ENCODE results near the gene FAM117A.

FAM117A gene

DNA sequence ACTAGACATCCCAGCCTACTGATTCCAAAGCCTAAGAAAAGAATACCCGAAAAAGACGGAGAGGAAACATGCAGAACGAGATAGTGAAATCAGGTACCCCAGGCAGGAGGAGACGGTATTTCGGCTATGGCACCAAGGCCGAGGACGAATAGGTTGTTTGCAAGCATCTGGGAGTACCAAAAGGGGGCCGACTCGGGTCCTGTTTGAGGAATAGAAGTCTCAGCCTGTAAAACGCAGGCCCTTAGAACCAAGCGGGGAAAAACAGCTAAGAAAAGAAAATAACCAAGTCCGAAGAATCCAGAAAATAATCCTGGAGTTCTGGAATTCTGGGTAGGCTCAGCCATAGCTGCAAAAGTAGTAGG, 56.7 kb downstream of the FAM117A start:
- DNase-seq, result no peak

GRCh38 chr17:49705254-49705653, 58.7 kb downstream of the FAM117A start:
- DNase-seq, result no peak

DNA sequence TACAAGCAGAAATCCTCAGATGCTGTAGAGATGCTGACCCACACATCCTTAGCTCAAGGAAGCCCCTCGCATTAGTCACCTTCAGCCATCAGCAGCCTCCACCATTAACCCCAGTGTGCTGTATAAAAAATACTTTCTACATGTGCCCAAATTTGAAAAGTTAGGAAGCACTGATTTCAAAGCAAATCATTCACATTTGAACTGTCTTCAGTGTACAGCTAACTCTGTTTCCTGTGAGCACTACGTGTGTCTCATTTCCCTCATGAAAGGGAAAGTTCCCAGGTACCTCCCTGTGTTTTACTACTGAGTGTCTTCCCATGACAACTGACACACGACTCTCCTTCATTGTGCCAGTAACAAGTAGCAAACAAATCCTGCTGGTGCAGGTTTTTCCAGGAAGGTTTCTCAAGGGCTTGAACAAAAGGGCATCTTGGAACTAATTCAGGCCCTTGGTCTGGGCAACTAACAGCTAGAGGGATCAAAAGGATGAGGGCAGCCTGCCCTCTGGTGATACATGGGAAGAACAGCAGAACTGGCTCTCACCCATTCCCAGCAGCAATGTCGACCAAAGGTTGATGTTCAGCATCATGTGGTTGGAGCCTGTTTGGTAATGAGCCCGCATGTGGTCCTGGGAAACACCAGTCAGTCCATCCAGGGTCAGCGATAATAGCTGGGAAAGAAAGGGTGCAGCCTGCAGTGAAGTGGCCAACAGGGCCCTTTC, 60.2 kb downstream of the FAM117A start:
- DNase-seq, result no peak

- DNase-seq, result no peak
Observed at GRCh38 chr17:49700960-49701359, 63.0 kb downstream of the FAM117A start.

- no peak for DNase-seq
Observed at GRCh38 chr17:49699966-49700575, 63.9 kb downstream of the FAM117A start.

- DNase-seq, result no peak
Observed at GRCh38 chr17:49698005-49698404, 65.9 kb downstream of the FAM117A start.

GRCh38 chr17:49696233-49696761, 67.6 kb downstream of the FAM117A start:
- no peak for DNase-seq

- no peak for DNase-seq
Observed at GRCh38 chr17:49695698-49696232, 68.2 kb downstream of the FAM117A start.

- DNase-seq, result no peak
Observed at GRCh38 chr17:49694847-49695697, 68.9 kb downstream of the FAM117A start.

DNA sequence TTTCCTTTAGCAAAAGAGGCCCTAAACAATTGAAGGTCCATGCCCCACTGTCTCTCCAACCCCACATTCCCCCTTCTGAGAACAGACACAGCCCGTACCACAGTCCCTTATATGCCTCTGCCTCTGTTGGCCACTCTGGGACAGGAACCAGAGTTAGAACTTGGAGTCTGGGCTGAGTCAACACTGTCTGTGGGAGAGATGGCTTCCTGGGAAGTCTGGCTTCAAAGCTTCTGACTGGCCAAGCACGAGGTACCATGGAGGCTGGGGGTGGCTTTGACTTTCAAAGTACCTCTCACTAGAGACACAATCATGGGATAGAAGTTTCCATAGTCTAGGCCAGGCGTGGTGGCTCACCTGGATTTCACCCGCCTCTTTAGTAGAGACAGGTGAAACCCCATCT, 71.2 kb downstream of the FAM117A start:
- DNase-seq, result no peak

DNA sequence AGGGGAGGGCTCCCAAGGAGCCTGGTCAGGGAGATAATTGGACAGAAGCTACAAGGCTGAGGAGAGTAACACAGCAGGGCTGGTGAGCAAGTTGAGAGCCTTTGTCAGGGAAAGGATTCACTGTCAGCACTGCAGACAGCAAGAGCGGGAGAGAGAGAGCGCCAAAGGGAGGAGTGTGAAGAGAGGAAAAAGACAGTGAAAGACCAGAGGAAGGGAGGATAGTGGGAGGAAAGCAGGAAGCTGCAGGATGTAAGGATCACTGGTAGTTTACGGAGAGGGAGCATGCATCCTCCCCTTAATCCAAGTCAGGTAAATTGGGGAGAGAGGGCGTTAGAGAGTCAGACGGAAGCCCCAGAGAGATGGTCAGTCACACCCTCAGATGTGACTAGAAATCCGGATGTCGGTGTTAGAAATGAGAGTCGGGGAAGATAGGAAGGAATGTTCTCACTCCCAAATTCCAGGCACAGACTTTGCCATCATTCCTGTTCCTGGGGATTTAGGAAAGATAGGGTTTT, 72.2 kb downstream of the FAM117A start:
- no peak for DNase-seq

DNA sequence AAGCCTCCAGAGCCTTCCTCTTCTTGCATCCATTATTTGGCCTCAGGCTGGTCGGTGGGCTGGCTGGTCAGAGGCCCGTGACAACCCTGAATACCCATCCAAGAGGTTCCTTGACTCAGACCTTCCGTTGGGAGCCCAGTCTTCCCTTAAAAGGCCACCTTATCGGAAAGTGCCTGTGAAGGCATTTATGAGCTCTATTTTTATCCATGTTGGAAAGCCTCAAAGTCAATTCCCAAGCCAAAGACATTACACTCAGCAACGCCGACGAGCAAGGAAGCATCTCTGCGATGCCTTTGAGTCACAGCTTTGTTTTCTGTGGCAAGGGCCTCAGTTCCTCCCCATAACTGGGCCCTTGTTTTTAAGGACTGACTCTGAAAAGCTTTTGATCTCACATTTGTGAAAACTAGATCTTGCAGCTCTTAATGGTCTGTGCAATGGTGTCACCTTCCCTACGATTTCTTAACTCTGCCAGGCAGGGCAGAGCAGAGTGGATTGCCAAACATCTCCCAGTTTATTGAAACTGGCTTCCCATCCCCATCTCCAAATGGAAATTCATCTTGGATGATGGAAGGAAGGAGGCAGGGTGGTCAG, 72.8 kb downstream of the FAM117A start:
- DNase-seq, result no peak

DNA sequence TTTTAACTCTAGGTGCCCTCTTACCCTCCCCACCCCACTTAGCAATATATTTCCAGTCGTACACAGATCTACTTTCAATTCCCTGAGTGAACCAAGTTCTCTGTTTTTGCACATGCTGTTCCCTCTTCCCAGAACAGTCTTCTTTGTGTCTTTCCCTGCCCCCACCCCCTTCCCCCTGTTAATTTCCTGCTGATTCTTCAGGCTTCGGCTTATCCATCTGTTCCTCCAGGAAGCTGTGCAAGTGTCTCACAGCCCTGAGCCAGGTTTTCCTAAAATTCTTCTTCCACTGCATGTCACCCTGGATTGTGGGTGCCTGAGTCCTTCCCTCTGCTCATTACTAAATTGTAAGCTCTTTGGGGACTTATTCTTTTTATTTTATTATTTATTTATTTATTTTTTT, 73.7 kb downstream of the FAM117A start:
- DNase-seq, result no peak

DNA sequence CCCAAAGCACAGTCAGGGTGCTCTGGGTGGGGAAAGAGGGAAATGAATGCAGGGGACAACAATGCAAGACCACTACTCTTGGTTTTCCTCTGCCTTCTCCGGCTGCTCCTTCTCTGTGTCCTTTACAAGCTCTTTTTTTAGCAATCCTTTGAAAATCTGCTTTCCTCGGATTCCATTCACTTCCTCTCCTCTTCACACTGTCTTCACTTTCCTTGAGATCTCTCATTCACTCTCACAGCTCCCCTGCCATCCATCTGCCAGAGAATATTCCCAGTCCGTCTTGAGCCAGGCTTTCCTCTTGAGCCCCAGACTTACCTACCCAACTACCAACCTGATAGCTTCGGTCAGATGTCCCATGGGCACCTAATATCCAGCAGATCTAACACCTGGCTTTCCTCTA, 75.1 kb downstream of the FAM117A start:
- DNase-seq, result no peak

DNA sequence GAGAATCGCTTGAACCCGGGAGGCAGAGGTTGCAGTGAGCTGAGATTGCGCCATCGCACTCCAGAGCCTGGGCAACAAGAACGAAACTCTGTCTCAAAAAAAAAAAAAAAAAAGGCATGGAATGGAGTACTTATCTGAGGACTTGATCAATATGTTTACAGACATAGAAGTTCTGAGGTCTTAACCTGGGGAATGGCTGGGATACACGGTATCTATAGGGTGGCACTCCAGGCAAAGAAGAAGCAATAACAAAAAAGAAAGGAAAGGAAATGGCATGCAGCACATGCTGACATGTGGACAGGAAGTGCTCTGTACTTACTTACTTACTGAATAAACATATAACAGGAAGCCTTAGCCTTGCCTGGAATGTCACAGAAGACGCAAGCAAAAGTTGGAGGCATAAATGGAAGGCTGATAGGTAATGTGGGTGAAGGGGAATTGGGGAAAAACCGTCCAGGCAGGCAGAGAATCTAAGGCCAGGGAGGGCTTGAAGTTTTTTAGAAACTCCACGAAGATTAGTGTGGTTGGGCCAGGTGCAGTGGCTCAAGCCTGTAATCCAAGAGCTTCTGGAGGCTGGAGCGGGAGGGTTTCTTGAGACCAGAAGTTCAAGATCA, 75.9 kb downstream of the FAM117A start:
- no peak for DNase-seq

- no peak for DNase-seq
Observed at GRCh38 chr17:49681106-49681979, 82.6 kb downstream of the FAM117A start.

DNA sequence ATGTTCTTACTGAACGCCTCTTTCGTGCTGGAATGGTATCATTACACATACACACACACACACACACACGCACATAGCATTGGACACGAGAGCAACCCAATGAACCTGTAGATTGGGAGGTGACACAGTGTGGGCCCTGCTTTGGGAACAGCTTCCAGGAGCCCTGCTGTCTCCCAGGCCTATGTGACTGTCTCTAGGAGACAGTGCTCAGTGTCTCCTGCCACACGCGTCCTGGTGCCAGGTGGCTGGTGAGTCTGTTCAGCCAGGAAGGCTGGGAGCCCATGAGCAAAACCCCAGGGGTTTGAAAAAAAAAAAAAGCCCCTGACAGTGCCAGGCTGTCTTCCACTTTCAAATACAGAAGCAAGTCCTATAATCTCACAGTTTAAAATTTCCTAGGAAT, 83.6 kb downstream of the FAM117A start:
- DNase-seq, result no peak

DNA sequence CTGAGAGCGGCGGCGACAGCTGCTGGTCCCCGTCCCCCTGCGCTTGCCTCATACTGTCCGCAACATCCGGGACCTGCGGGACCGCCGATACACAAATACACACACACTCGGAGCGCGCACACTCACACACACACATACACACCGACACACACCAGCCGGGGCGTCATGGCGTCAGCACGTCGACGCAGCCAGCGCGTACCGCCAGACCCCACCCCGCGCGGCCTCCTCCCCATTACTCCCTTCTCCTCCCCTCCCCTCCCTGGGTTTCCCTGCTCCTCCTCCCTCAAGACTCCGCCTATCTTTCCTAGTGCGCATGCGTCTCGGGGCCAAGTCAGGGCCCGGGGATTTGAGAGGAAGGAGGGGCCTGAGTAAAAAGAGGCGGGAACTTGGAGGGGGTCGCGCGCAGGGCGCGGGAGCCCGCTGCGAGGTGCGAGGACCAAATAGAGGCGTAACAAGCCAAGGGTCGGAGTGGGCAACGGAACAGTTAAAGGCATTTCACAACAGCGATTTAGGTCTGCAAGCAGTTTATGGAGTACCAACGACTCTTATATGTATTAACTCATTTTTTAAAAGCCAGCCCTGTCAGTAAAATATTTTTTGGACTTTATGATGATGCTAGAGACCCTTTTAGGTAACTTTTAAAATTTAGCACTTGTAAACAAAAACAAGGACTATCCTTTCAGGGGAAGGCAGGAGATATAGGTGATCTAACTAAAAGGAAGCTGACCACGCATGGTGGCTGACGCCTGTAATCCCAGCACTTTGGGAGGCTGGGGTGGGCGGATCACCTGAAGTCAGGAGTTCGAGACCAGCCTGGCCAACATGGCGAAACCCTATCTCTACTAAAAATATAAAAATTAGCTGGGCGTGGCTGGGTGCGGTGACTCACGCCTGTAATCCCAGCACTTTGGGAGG, 85.7 kb downstream of the FAM117A start, which contains the start of gene SPOP:
Gene SPOP, minus strand, starts transcription at position 165 of the 915 bp plus-strand sequence. CDS start 55,287 bp downstream, outside the sequence.
- peak; percentile 86 for DNase-seq

- DNase-seq, result peak; percentile 47
Observed at GRCh38 chr17:49677134-49677932, 86.6 kb downstream of the FAM117A start.
